Kidney epithelial cell (primary cell): ENCODE measurements around the gene IAPP. TPM values are rescaled to one million over a fixed set of nuclear protein-coding genes. Genes with fewer than 3 reads are reported as not detected.
"Not testable (repeated sequence)": the region's sequence is repeated elsewhere in the genome, so short reads cannot be mapped to it uniquely, and the experiment has no call there.

Experiments
- DNase-seq: peaks from one replicate; pipeline ENCODE4 v3.0.0-alpha.2; 2010; ENCODE audit warnings: low read depth
- H3K27me3 ChIP-seq: 2 replicates; pipeline ENCODE4 v1.6.0; 2011; ENCODE audit warnings: low read length; ENCODE audit not compliant: control insufficient read depth, insufficient read depth
- H3K36me3 ChIP-seq: 2 replicates; pipeline ENCODE4 v1.5.1; 2011; ENCODE audit warnings: low read length; ENCODE audit not compliant: control insufficient read depth, insufficient read depth
- H3K4me3 ChIP-seq: 2 replicates; pipeline ENCODE4 v1.5.1; 2011; ENCODE audit warnings: low read depth, mild to moderate bottlenecking, control low read depth, low read length
- total RNA-seq: library from RNA; depleted of rRNA; stranded (reverse); fragments of >200 nt; gene quantifications from 2 replicates; pipeline ENCODE4 v1.2.3, GENCODE V29; 2015
- TF ChIP-seq, protein P1 (sequence below): IDR thresholded peaks from 2 replicates; pipeline ENCODE4 v1.5.1; 2011; ENCODE audit warnings: mild to moderate bottlenecking, moderate library complexity, low read length, control low read depth, inconsistent platforms; ENCODE audit not compliant: insufficient read depth, poor library complexity, severe bottlenecking

IAPP gene
- total RNA-seq, 1 donor from 2014 or later: not detected

DNA sequence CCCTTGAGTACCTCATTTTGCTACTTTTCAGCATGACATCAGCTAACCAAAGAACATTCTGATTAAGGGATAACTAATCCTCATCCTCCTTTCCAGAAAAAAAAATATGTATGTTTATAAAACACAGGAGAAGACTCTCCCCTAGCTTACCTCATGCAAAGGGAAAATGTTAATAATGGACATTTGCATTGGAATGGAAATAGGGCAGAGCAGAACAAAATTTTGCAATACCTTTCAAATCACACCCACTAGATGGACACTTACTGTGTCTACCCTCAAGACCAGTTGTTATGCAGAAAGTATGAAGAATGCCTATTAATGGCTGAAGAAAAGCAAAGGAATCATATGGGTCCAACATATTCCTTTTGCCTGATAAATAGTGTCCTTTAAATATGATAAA lies 29.1 kb upstream of the IAPP start:
- Histone ChIP-seq H3K27me3 (no peaks in the 10 kb centered on the region), H3K4me3 (no peak overlapping the region), H3K36me3 (no peaks in the 10 kb centered on the region)
- DNase-seq: no peak
- TF ChIP-seq, protein P1, sequence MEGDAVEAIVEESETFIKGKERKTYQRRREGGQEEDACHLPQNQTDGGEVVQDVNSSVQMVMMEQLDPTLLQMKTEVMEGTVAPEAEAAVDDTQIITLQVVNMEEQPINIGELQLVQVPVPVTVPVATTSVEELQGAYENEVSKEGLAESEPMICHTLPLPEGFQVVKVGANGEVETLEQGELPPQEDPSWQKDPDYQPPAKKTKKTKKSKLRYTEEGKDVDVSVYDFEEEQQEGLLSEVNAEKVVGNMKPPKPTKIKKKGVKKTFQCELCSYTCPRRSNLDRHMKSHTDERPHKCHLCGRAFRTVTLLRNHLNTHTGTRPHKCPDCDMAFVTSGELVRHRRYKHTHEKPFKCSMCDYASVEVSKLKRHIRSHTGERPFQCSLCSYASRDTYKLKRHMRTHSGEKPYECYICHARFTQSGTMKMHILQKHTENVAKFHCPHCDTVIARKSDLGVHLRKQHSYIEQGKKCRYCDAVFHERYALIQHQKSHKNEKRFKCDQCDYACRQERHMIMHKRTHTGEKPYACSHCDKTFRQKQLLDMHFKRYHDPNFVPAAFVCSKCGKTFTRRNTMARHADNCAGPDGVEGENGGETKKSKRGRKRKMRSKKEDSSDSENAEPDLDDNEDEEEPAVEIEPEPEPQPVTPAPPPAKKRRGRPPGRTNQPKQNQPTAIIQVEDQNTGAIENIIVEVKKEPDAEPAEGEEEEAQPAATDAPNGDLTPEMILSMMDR: no peak

DNA sequence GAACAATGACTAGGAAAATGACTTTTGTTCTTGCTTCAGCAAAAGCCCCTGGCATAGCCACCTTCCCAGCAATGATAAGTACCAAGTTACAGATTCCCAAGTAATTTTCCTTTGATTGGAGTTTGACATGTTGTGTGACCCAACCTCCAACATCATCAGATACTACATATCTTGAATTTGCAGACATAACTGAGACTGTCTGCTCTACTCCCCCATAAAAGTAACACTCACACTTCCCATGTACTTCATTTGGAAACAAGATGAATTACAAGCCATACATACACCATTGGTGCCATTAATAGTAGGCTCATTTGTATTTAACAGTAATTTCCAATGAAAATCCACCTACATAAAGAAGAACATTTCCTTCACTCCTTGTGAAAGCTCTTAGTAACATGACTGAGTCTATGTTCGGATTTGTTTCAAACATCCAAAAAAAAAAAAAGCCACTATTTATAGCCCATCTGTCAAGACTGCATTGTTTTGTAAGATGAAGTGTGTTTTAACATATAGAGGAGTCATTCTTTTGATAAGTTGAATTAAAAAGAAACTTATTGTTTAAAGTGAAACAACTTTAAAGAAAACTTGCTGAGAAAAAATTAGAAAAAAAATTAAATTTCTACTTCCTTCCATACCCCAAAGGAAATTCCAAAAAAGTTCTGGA lies 26.0 kb upstream of the IAPP start:
- Histone ChIP-seq H3K36me3 (no peaks in the 10 kb centered on the region), H3K27me3 (no peaks in the 10 kb centered on the region), H3K4me3 (no peak overlapping the region)
- DNase-seq: no peak
- TF ChIP-seq, protein P1: no peak

DNA sequence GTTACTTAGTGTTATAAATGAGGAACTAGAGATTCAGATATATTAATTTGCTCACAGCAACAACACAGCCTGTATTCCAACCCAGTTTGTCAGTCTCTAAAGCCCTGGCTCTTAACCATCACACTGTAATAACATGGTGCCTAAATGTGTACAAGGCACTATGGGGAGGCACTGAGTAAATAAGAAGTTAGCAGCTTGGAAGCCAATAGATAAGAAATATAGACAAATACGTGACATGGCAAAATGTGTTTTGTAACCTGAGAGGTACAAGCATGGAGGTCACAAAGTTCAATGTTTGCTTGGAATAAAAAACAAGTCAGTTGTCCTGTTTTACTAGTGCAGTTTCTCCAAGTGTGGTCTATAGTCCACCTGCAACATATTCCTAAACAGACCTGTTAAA lies 21.7 kb upstream of the IAPP start:
- TF ChIP-seq, protein P1: no peak
- H3K36me3 ChIP-seq: no peaks in the 10 kb centered on the region
- DNase-seq: no peak
- no peak overlapping the region for H3K4me3 ChIP-seq
- H3K27me3 ChIP-seq: no peaks in the 10 kb centered on the region

DNA sequence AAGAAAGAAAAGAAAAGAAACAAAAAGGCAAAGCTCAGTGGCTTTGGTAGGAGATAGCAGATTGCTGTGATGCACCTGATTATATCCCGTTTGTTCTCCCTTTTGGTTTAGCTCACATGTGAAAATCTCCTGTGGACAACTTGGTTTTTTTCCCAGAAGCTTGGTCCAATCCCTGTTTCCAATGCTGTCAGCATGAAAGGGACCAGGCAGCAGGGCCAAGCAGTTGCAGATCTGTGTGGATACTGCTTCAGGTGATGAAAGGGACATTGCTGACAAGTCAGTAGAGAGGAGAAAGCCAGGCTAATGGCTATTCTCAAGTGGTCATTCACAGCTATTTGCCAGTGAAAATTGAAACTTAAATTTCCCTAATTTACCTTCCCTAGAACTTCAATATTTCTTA lies 19.2 kb upstream of the IAPP start:
- TF ChIP-seq, protein P1: no peak
- no peaks in the 10 kb centered on the region for H3K27me3 ChIP-seq
- H3K4me3 ChIP-seq: no peak overlapping the region

DNA sequence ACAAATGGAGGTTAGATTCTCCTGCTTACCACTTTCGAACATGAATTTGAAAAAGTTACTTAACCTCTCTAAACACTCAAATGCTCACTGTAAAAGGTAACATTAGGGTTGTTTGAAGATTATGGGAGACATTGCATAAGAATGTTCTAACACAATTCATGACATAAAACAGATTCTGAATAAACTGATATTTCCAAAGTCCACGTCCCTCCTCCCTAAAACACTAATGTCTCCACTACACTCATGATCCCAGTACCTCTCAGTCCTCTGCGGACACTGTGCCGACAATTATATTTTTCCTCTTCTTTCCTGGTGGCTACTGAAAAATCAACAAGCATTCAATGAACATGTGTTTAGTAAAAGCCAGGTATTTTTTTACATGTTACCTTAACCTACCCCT lies 18.8 kb upstream of the IAPP start:
- H3K4me3 ChIP-seq: no peak overlapping the region
- no peaks in the 10 kb centered on the region for H3K36me3 ChIP-seq
- DNase-seq: no peak
- TF ChIP-seq, protein P1: no peak
- no peaks in the 10 kb centered on the region for H3K27me3 ChIP-seq

More for the DNA sequence above, 19.2 kb upstream of the IAPP start:
- no peaks in the 10 kb centered on the region for H3K36me3 ChIP-seq
- no peak for DNase-seq

DNA sequence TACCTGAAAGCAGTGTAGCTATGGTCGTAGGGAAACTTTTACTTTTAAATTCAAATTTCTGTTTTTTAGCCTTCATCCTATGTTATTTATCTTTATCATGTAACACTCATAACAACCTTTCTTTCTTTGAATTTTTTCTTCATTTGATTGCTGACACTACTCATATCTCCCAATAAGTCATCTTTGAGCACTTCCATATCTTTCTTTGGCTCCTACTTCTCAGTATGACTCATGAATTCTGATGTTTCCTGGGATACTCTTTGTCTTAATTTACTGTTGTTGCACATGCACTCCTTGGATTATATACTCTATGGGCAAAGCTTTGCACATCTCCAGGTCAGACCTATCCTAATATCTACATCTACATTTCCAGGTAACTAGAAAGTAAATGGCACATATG lies 18.1 kb upstream of the IAPP start:
- Histone ChIP-seq H3K36me3 (no peaks in the 10 kb centered on the region), H3K4me3 (no peak overlapping the region), H3K27me3 (no peaks in the 10 kb centered on the region)
- DNase-seq: no peak
- TF ChIP-seq, protein P1: no peak

DNA sequence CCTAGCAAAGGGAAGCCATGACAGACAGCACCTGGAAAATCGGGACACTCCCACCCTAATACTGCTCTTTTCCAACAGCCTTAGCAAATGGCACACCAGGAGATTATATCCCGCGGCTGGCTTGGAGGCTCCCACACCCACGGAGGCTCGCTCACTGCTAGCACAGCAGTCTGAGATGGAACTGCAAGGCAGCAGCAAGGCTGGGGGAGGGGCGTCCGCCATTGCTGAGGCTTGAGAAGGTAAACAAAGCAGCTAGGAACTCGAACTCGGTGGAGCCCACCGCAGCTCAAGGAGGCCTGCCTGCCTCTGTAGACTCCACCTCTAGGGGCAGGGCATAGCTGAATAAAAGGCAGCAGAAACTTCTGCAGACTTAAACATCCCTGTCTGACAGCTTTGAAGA lies 12.1 kb upstream of the IAPP start:
- not testable (repeated sequence) for H3K4me3 ChIP-seq, DNase-seq, H3K36me3 ChIP-seq, H3K27me3 ChIP-seq
